Spinal cord (tissue), 10 donors: ENCODE measurements around the gene SELENON. TPM values are rescaled to one million over a fixed set of nuclear protein-coding genes. Genes with fewer than 3 reads are reported as not detected.
A peak's percentile ranks its signal among the peaks of the same experiment; 100 is the strongest.

Experiments used
- DNase-seq, 6 donors: peaks; one replicate each; pipeline versions ENCODE4 v3.0.0 to v3.0.0-alpha.2; 2013 to 2015; ENCODE audit warnings: low spot score in 6 of 6, low read depth in 4 of 6
- H3K27ac ChIP-seq: one replicate; pipeline ENCODE4 v1.5.1; 2013; ENCODE audit warnings: low read depth, low read length, control low read depth
- H3K27me3 ChIP-seq: one replicate; pipeline ENCODE4 v1.6.1; 2013; ENCODE audit warnings: low read length; ENCODE audit not compliant: control insufficient read depth, insufficient read depth
- H3K36me3 ChIP-seq: one replicate; pipeline ENCODE4 v1.6.1; 2013; ENCODE audit warnings: low read length; ENCODE audit not compliant: control insufficient read depth, insufficient read depth
- H3K4me1 ChIP-seq: one replicate; pipeline ENCODE4 v1.6.1; 2013; ENCODE audit warnings: low read length; ENCODE audit not compliant: control insufficient read depth, insufficient read depth
- H3K4me3 ChIP-seq: one replicate; pipeline ENCODE4 v1.5.1; 2013; ENCODE audit warnings: low read depth, low read length, control low read depth
- H3K9me3 ChIP-seq: one replicate; pipeline ENCODE4 v1.6.1; 2013; ENCODE audit warnings: low read length; ENCODE audit not compliant: control insufficient read depth, insufficient read depth
- WGBS: methylation state at CpG from one replicate; pipeline ENCODE4 v1.1.5; 2013; ENCODE audit warnings: missing lambda C conversion rate; ENCODE audit not compliant: insufficient coverage; 5-methylcytosine and 5-hydroxymethylcytosine counted together
- polyA plus RNA-seq, 2 donors: library from polyadenylated mRNA; unstranded; fragments of 120-200 nt; gene quantifications; one replicate each; pipeline ENCODE4 v1.2.1, GENCODE V29; 2013; ENCODE audit not compliant: insufficient read length in 2 of 2
- total RNA-seq, 2 donors: library from RNA; depleted of rRNA in 1 of 2; stranded (reverse); fragments of 120-200 nt in 1 of 2; fragments of >200 nt in 1 of 2; gene quantifications; one replicate each; pipeline versions ENCODE4 v1.2.3 to v1.2.4, GENCODE V29; 2013 to 2014
- donor health status: healthy.

The SELENON gene
- total and polyA plus RNA-seq, 4 donors: 20.5 to 163 (median 99.4) TPM

- H3K9me3 ChIP-seq: no peaks in the 10 kb centered on the region
- WGBS: under 1% methylated on average over 77 of the region's 77 CpGs
- H3K4me3 ChIP-seq: peak within 1 kb of the TSS; percentile 55
- H3K27me3 ChIP-seq: no peaks in the 10 kb centered on the region
- H3K36me3 ChIP-seq: peaks cover 19% of the 10 kb centered on the region
- peak within 1 kb of the TSS; percentile 78 for H3K27ac ChIP-seq
- DNase-seq: peak; percentile 38 to 91 (median 62)
- H3K4me1 ChIP-seq: peaks cover 13% of the 10 kb centered on the region
Measured at GRCh38 chr1:25858906-25859789, 59.2 kb downstream of the SELENON start, which contains the start of gene AUNIP. Gene AUNIP (minus strand): TSS chr1:25859457. CDS start chr1:25859357, 100 bp downstream.

- Histone ChIP-seq H3K36me3 (peaks cover 24% of the 10 kb centered on the region), H3K4me3 (no peak overlapping the region), H3K27me3 (no peaks in the 10 kb centered on the region), H3K27ac (no peak overlapping the region), H3K4me1 (peaks cover 13% of the 10 kb centered on the region), H3K9me3 (no peaks in the 10 kb centered on the region)
- DNase-seq: no peak
- WGBS: 45% methylated on average over 8 of the region's 16 CpGs
Measured at GRCh38 chr1:25861316-25862286, 61.6 kb downstream of the SELENON start.

- no peaks in the 10 kb centered on the region for H3K9me3 ChIP-seq
- WGBS: 95% methylated on average over 20 of the region's 20 CpGs
- peaks cover 17% of the 10 kb centered on the region for H3K4me1 ChIP-seq
- no peak overlapping the region for H3K27ac ChIP-seq
- no peak for DNase-seq
- H3K4me3 ChIP-seq: no peak overlapping the region
- H3K27me3 ChIP-seq: no peaks in the 10 kb centered on the region
- H3K36me3 ChIP-seq: peaks cover 26% of the 10 kb centered on the region
Measured at GRCh38 chr1:25862785-25863485, 62.9 kb downstream of the SELENON start.

- Histone ChIP-seq H3K36me3 (peaks cover 31% of the 10 kb centered on the region), H3K27ac (no peak overlapping the region), H3K4me3 (no peak overlapping the region), H3K27me3 (no peaks in the 10 kb centered on the region), H3K9me3 (no peaks in the 10 kb centered on the region), H3K4me1 (peaks cover 21% of the 10 kb centered on the region)
- WGBS: 92% methylated on average over 22 of the region's 25 CpGs
- no peak for DNase-seq
Measured at GRCh38 chr1:25863486-25864262, 63.7 kb downstream of the SELENON start.

- Histone ChIP-seq H3K27me3 (no peaks in the 10 kb centered on the region), H3K36me3 (peaks cover 38% of the 10 kb centered on the region), H3K9me3 (no peaks in the 10 kb centered on the region), H3K27ac (no peak overlapping the region), H3K4me1 (peaks cover 17% of the 10 kb centered on the region), H3K4me3 (no peak overlapping the region)
- WGBS: 80% methylated on average over 3 of the region's 3 CpGs
- DNase-seq: no peak
Measured at GRCh38 chr1:25864434-25864833, 64.4 kb downstream of the SELENON start.

- Histone ChIP-seq H3K4me3 (no peak overlapping the region), H3K9me3 (no peaks in the 10 kb centered on the region), H3K27me3 (no peaks in the 10 kb centered on the region), H3K36me3 (peaks cover 51% of the 10 kb centered on the region), H3K4me1 (peaks cover 16% of the 10 kb centered on the region), H3K27ac (no peak overlapping the region)
- no peak for DNase-seq
- no CpG with 5 or more reads among the region's 1 CpG for WGBS
Measured at GRCh38 chr1:25866288-25866687, 66.3 kb downstream of the SELENON start.

- Histone ChIP-seq H3K27me3 (no peaks in the 10 kb centered on the region), H3K4me3 (no peak overlapping the region), H3K27ac (no peak overlapping the region), H3K36me3 (peaks cover 52% of the 10 kb centered on the region), H3K9me3 (no peaks in the 10 kb centered on the region), H3K4me1 (peaks cover 22% of the 10 kb centered on the region)
- DNase-seq: peak in 2 of 6 donors; percentile 18 to 35
- WGBS: 59% methylated on average over 9 of the region's 9 CpGs
Measured at GRCh38 chr1:25867210-25867991, 67.4 kb downstream of the SELENON start.
